Keratinocyte (primary cell): Measurements from ENCODE around the gene AQP2.

Experiments used
- CTCF ChIP-seq, 3 experiments: IDR thresholded peaks in 1 of 3; conservative IDR thresholded peaks in 1 of 3; optimal IDR thresholded peaks in 1 of 3; 2 replicates in 2 of 3; 3 replicates in 1 of 3; pipeline versions ENCODE3 to v1.5.1; 2011; ENCODE audit warnings: low read length in 3 of 3, mild to moderate bottlenecking in 3 of 3, moderate library complexity in 2 of 3, control low read depth in 1 of 3, inconsistent platforms in 1 of 3; ENCODE audit not compliant: insufficient read depth in 2 of 3; ENCODE audit errors: extremely low read depth in 1 of 3
- EZH2 ChIP-seq: IDR thresholded peaks from one replicate; pipeline ENCODE4 v1.6.1; 2012; ENCODE audit warnings: inconsistent platforms, mild to moderate bottlenecking, low read length, moderate library complexity

GRCh38 chr12:49973361-49973830 lies 22.9 kb downstream of the AQP2 start:
- TF ChIP-seq CTCF (optimal IDR thresholded peaks at IDR 0.05 in 1 of 3, IDR thresholded peaks at IDR 0.05 in 1 of 3, conservative IDR thresholded peaks at IDR 0.05 in 1 of 3; ENCODE audit: extremely low read depth in 1 of 3, insufficient read depth in 2 of 3, low read length in 3 of 3) (no peak), EZH2 (no peak)
